Calu3 (cell line): ENCODE data around the gene CCL26. TPM values are rescaled to one million over a fixed set of nuclear protein-coding genes. Genes with fewer than 3 reads are reported as not detected.
"Not testable (repeated sequence)": the region's sequence is repeated elsewhere in the genome, so short reads cannot be mapped to it uniquely, and the experiment has no call there.

Experiments
- BruUV-seq: library from RNA; stranded (reverse); fragments of 400-500 nt; replicated peaks from 2 replicates; lab custom pipeline; 2021; lab: Mats Ljungman, UMichigan
- CTCF ChIA-PET: fragments of 300-600 bp; sonication (Branson Sonifier 250); formaldehyde crosslinking; loops from one replicate; lab custom pipeline; 2022; ENCODE audit warnings: antibody characterized with exemption; lab: Charles Lee
- DNase-seq: peaks from one replicate; pipeline ENCODE4 v3.0.0; 2022
- H3K27ac Mint-ChIP-seq: one replicate; pipeline ENCODE4 v1.8.0; 2022; ENCODE audit warnings: mixed read lengths; ENCODE audit not compliant: unreplicated experiment
- H3K27me3 Mint-ChIP-seq: one replicate; pipeline ENCODE4 v1.8.0; 2022; ENCODE audit warnings: mixed read lengths; ENCODE audit not compliant: unreplicated experiment
- H3K36me3 Mint-ChIP-seq: one replicate; pipeline ENCODE4 v1.8.0; 2022; ENCODE audit warnings: mild to moderate bottlenecking, moderate library complexity, mixed read lengths; ENCODE audit not compliant: insufficient read depth, unreplicated experiment
- H3K4me1 Mint-ChIP-seq: one replicate; pipeline ENCODE4 v1.8.0; 2022; ENCODE audit warnings: mild to moderate bottlenecking, low read depth, mixed read lengths; ENCODE audit not compliant: unreplicated experiment
- H3K4me3 Mint-ChIP-seq: one replicate; pipeline ENCODE4 v1.8.0; 2022; ENCODE audit warnings: mild to moderate bottlenecking, low read depth, moderate library complexity, mixed read lengths; ENCODE audit not compliant: unreplicated experiment
- H3K9me3 Mint-ChIP-seq: one replicate; pipeline ENCODE4 v1.8.0; 2022; ENCODE audit warnings: low read depth, mixed read lengths; ENCODE audit not compliant: unreplicated experiment
- intact Hi-C: fragments of 100-400 bp; cut with micrococcal nuclease; formaldehyde crosslinking; loops from one replicate; pipeline ENCODE4 v1.10.0; 2022; ENCODE audit not compliant: unreplicated experiment
- total RNA-seq: library from RNA; stranded (reverse); gene quantifications from 2 replicates; pipeline ENCODE4 v1.2.3, GENCODE V29; 2022
- TF ChIP-seq, protein P1 (sequence below): fragments of 200-600 bp; IDR thresholded peaks from one replicate; pipeline ENCODE4 v1.8.0; 2022; ENCODE audit warnings: antibody characterized with exemption; ENCODE audit not compliant: unreplicated experiment

The CCL26 gene
- total RNA-seq, 1 experiment from 2014 or later = not detected

DNA sequence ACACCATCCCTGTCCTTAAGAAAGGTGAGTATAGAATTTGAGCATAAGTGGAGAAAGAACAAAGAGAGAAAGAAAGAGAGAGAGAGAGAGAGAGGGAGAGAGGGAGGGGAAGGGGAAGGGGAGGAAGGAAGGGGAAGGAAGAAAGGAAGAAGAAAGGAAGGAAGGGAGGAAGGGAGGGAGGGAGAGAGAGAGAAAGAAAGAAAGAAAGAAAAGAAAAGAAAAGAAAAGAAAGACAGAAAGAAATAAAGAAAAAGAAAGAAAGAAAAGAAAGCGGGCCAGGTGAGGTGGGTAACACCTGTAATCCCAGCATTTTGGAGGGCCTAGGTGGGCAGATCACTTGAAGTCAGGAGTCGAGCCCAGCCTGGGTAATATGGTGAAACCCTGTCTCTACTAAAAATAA, 21.7 kb upstream of the CCL26 start:
- CTCF ChIA-PET = no interaction called here
- TF ChIP-seq, protein P1, sequence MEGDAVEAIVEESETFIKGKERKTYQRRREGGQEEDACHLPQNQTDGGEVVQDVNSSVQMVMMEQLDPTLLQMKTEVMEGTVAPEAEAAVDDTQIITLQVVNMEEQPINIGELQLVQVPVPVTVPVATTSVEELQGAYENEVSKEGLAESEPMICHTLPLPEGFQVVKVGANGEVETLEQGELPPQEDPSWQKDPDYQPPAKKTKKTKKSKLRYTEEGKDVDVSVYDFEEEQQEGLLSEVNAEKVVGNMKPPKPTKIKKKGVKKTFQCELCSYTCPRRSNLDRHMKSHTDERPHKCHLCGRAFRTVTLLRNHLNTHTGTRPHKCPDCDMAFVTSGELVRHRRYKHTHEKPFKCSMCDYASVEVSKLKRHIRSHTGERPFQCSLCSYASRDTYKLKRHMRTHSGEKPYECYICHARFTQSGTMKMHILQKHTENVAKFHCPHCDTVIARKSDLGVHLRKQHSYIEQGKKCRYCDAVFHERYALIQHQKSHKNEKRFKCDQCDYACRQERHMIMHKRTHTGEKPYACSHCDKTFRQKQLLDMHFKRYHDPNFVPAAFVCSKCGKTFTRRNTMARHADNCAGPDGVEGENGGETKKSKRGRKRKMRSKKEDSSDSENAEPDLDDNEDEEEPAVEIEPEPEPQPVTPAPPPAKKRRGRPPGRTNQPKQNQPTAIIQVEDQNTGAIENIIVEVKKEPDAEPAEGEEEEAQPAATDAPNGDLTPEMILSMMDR = no peak
- H3K4me1 Mint-ChIP-seq = no peaks in the 10 kb centered on the region
- H3K27ac Mint-ChIP-seq = no peak overlapping the region
- H3K27me3 Mint-ChIP-seq = peaks cover 31% of the 10 kb centered on the region
- BruUV-seq = no TSS peak
- no peak for DNase-seq
- H3K36me3 Mint-ChIP-seq = no peaks in the 10 kb centered on the region
- no peak overlapping the region for H3K4me3 Mint-ChIP-seq
- intact Hi-C loops = no loop called here
- no peaks in the 10 kb centered on the region for H3K9me3 Mint-ChIP-seq

DNA sequence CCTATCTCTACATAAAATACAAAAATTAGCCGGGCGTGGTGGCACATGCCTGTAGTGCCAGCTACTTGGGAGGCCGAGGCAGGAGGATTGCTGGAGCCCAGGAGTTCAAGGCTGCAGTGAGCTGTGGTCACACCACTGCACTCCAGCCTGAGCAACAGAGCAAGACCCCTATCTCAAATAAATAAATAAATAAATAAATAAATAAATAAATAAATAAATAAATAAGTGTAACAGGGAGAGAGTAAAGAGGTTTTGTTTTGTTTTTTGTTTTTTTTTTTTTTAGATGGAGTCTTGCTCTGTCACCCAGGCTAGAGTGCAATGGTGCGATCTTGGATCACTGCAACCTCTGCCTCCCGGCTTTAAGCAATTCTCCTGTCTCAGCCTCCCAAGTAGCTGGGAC, 20.6 kb upstream of the CCL26 start:
- DNase-seq, intact Hi-C loops, BruUV-seq, H3K4me3 Mint-ChIP-seq, H3K9me3 Mint-ChIP-seq, H3K27ac Mint-ChIP-seq, H3K4me1 Mint-ChIP-seq, H3K36me3 Mint-ChIP-seq: not testable (repeated sequence)
- peaks cover 31% of the 10 kb centered on the region for H3K27me3 Mint-ChIP-seq
- CTCF ChIA-PET = interaction anchor here (0.7 kb wide), 1 partner anchor 206 kb away, joined by 4 read pairs; no protein-coding TSS in a partner anchor

DNA sequence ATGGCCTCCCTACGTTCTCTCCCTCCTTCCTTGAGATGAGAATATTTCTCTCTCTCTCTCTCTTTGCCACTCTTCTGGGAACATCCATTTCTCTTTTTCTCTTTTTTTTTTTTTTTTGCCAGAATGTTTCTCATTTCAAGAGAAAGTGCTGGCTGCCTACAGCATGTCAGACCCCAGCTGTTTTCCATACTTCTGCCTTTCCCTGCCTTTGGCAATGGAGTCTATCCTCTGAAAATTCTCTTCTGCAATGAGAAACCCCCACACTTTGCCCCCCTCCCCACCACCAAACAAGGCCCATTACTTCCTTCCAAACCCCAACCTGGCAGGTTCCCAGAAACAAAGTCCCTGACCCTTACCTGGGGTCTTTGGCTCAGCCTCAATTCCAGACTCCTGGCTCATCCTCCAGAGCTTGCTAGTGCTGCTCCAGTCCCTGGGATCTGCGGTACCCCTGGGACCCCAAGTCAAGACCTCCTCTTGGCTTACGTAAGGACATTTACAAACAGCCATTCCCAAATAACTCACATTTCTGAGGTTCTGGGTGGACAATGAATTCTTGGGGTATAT, 17.4 kb upstream of the CCL26 start:
- no peaks in the 10 kb centered on the region for H3K9me3 Mint-ChIP-seq
- H3K27ac Mint-ChIP-seq = no peak overlapping the region
- no peak for DNase-seq
- H3K4me1 Mint-ChIP-seq = no peaks in the 10 kb centered on the region
- intact Hi-C loops = no loop called here
- no peak overlapping the region for H3K4me3 Mint-ChIP-seq
- BruUV-seq = no TSS peak
- CTCF ChIA-PET = no interaction called here
- H3K27me3 Mint-ChIP-seq = peaks cover 24% of the 10 kb centered on the region
- TF ChIP-seq, protein P1 = no peak
- no peaks in the 10 kb centered on the region for H3K36me3 Mint-ChIP-seq

DNA sequence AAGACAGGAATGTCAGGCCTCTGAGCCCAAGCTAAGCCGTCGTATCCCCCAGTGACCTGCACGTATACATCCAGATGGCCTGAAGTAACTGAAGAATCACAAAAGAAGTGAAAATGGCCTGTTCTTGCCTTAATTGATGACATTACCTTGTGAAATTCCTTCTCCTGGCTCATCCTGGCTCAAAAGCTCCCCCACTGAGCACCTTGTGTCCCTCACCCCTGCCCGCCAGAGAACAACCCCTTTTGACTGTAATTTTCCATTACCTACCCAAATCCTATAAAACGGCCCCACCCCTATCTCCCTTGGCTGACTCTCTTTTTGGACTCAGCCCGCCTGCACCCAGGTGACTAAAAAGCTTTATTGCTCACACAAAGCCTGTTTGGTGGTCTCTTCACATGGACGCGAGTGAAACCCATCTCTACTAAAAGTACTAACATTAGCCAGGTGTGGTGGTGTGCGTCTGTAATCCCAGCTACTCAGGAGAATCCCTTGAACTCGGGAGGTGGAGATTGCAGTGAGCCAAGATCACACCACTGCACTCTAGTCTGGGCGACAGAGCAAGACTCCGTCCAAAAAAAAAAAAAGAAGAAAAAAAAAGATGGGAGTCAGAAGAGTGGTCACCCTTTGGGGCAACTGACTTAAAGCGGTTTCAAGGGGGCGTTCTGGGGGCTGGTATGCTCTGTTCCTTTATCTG, 16.3 kb upstream of the CCL26 start:
- H3K27ac Mint-ChIP-seq, CTCF ChIA-PET, BruUV-seq, DNase-seq, H3K9me3 Mint-ChIP-seq, H3K4me3 Mint-ChIP-seq, intact Hi-C loops, H3K4me1 Mint-ChIP-seq, H3K36me3 Mint-ChIP-seq: not testable (repeated sequence)
- peaks cover 13% of the 10 kb centered on the region for H3K27me3 Mint-ChIP-seq

DNA sequence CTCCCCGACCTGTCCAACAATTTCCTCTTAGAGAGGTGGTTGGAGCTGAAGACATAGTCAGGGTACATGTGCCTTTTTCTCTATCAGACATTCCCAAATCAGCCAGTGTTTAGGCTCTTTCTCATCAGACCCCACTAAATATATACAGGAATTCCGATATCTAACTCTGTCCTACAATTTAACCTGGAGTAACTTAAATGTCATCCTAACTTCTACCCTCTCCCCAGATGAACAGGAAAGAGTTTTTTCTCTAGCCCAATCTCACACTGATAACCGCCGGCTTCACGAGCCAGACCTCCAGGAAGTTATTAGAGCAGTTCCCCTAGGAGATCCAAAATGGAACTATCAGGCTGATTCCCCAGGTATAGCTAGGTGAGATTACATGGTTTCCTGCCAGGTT, 11.0 kb upstream of the CCL26 start:
- H3K36me3 Mint-ChIP-seq, BruUV-seq, H3K4me3 Mint-ChIP-seq, H3K4me1 Mint-ChIP-seq, H3K27ac Mint-ChIP-seq, H3K9me3 Mint-ChIP-seq, DNase-seq, intact Hi-C loops: not testable (repeated sequence)
- CTCF ChIA-PET = interaction anchor here (0.6 kb wide), 1 partner anchor 520 kb away, joined by 3 read pairs; no protein-coding TSS in a partner anchor
- peaks cover 46% of the 10 kb centered on the region for H3K27me3 Mint-ChIP-seq

DNA sequence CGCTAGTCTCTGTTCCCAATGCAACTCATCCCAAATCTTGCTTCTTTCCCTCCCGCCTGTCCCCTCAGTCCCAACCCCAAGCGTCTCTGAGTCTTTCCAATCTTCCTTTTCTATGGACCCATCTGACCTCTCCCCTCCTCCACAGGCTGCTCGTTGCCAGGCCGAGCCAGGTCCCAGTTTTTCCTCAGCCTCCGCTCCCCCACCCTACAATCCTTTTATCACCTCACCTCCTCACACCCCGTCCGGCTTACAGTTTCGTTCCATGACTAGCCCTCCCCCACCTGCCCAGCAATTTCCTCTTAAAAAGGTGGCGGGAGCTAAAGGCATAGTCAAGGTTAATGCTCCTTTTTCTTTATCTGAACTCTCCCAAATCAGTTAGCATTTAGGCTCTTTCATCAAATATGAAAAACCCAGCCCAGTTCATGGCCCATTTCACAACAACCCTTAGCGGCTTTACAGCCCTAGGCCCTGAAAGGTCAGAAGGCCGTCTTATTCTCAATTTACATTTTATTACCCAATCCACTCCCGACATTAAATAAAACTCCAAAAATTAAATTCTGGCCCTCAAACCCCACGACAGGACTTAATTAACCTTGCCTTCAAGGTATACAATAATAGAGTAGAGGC, 8.7 kb upstream of the CCL26 start:
- H3K36me3 Mint-ChIP-seq, H3K27ac Mint-ChIP-seq, CTCF ChIA-PET, DNase-seq, H3K4me1 Mint-ChIP-seq, H3K4me3 Mint-ChIP-seq, BruUV-seq, intact Hi-C loops, H3K9me3 Mint-ChIP-seq: not testable (repeated sequence)
- H3K27me3 Mint-ChIP-seq = peaks cover 46% of the 10 kb centered on the region

DNA sequence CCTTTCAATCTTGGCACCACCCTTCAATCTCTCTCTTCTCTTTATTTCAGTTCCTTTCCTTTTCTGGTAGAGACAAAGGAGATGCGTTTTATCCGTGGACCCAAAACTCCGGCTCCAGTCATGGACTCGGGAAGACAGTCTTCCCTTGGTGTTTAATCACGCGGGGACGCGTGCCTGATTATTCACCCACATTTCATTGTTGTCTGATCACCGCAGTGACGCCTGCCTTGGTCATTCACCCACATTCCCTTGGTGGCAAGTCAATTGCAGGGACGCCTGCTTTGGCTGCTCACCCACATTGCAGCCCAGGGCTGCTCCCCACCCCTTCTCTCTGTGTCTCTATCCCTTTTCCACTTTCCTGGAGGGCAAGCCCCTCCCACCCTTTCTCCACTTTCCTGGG, 7.5 kb upstream of the CCL26 start:
- H3K27ac Mint-ChIP-seq, H3K4me1 Mint-ChIP-seq, intact Hi-C loops, BruUV-seq, H3K36me3 Mint-ChIP-seq, H3K9me3 Mint-ChIP-seq, DNase-seq, CTCF ChIA-PET, H3K4me3 Mint-ChIP-seq: not testable (repeated sequence)
- H3K27me3 Mint-ChIP-seq = peaks cover 46% of the 10 kb centered on the region

DNA sequence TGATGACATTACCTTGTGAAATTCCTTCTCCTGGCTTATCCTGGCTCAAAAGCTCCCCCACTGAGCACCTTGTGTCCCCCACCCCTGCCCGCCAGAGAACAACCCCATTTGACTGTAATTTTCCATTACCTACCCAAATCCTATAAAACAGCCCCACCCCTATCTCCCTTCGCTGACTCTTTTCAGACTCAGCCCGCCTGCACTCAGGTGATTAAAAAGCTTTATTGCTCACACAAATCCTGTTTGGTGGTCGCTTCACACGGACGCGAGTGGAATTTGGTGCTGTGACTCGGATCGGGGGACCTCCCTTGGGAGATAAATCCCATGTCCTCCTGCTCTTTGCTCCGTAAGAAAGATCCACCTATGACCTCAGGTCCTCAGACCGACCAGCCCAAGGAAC, 7.0 kb upstream of the CCL26 start:
- H3K36me3 Mint-ChIP-seq, H3K27ac Mint-ChIP-seq, CTCF ChIA-PET, H3K4me1 Mint-ChIP-seq, DNase-seq, BruUV-seq, H3K4me3 Mint-ChIP-seq, H3K9me3 Mint-ChIP-seq, intact Hi-C loops: not testable (repeated sequence)
- H3K27me3 Mint-ChIP-seq = peaks cover 46% of the 10 kb centered on the region
